Measurements from ENCODE around the gene NUTM2A. TPM values are rescaled to one million over a fixed set of nuclear protein-coding genes. Genes with fewer than 3 reads are reported as not detected.
"Not testable (repeated sequence)": the region's sequence is repeated elsewhere in the genome, so short reads cannot be mapped to it uniquely, and the experiment has no call there.

NUTM2A gene
- total and polyA plus RNA-seq, 9 of the 15 experiments (the other 6 are each of a cell fraction or from before 2014, with no cell fraction given), result 0.07 to 2.8 (median 0.83) TPM; not detected in 2

GRCh38 chr10:87280749-87281392, 55.6 kb downstream of the NUTM2A start:
- H3K79me2 ChIP-seq (ENCODE audit: control insufficient read depth, insufficient read depth, low read length); CTCF ChIA-PET (ENCODE audit: low intra/inter-chr PET ratio); H3K4me1 ChIP-seq (replicated peaks in 1 of 2; ENCODE audit: control insufficient read depth in 2 of 2, insufficient read depth in 2 of 2, low read length in 2 of 2); H4K20me1 ChIP-seq (replicated peaks; ENCODE audit: control insufficient read depth, insufficient read depth, low read length); FAIRE-seq; H3K9ac ChIP-seq (ENCODE audit: insufficient read depth in 1 of 2, low read depth in 2 of 2, low read length in 2 of 2); H2AFZ ChIP-seq (ENCODE audit: low read depth, low read length); intact Hi-C loops (cut with micrococcal nuclease); H3K27me3 ChIP-seq (ENCODE audit: control insufficient read depth in 2 of 2, insufficient read depth in 2 of 2, low read length in 2 of 2); in situ Hi-C loops (cut with MboI); POLR2A ChIA-PET; H3K9me1 ChIP-seq (ENCODE audit: control insufficient read depth, insufficient read depth, low read length); H3K4me3 ChIP-seq; DNase-seq (ENCODE audit: extremely low read depth in 1 of 4, low spot score in 3 of 4); H3K4me2 ChIP-seq (ENCODE audit: insufficient read depth, low read length); H3K9me3 ChIP-seq (replicated peaks; ENCODE audit: control insufficient read depth, insufficient read depth, low read depth, low read length); H3K36me3 ChIP-seq (ENCODE audit: control insufficient read depth, insufficient read depth, low read length); H3K27ac ChIP-seq (ENCODE audit: extremely low read depth, low read depth, low read length): not testable (repeated sequence)
- WGBS (ENCODE audit: insufficient coverage, low coverage, missing lambda C conversion rate), result no CpG with 5 or more reads among the region's 1 CpG
- peak; percentile 94 for ATAC-seq
- TSS peak; percentile 31 for BruUV-seq (replicated peaks)

Other genes starting within 250 kb of the NUTM2A start
- gene FAM25A, start 205.2 kb upstream of the NUTM2A start, total RNA-seq (2014; rRNA removed), result not detected in 2 replicates
- not detected in 2 replicates for gene FAM25A, start 205.2 kb upstream of the NUTM2A start, total RNA-seq (2014; rRNA removed; fragmentation: Illumina TruSeq; extraction: Trizol)
- not detected in 2 replicates for gene FAM25A, start 205.2 kb upstream of the NUTM2A start, total RNA-seq (2015; rRNA removed; fragmentation: Illumina TruSeq; extraction: Trizol)
- gene FAM25A, start 205.2 kb upstream of the NUTM2A start, total RNA-seq (2021), result not detected in 2 replicates
- gene FAM25A, start 205.2 kb upstream of the NUTM2A start, polyA plus RNA-seq (2011; rRNA removed), result not detected in 2 replicates
- gene FAM25A, start 205.2 kb upstream of the NUTM2A start, polyA plus RNA-seq (2014; fragmentation: Illumina TruSeq; extraction: Trizol), result not detected in 2 replicates
- not detected for gene FAM25A, start 205.2 kb upstream of the NUTM2A start, polyA plus RNA-seq (2014; fragmentation: Nextera tagmentation; extraction: Ambion mirVana)
- not detected in 2 replicates for gene FAM25A, start 205.2 kb upstream of the NUTM2A start, polyA plus RNA-seq (2014; rRNA removed)
- 70.9 and 77.8 TPM in 2 replicates for gene GLUD1, start 130.6 kb upstream of the NUTM2A start, total RNA-seq (2014; rRNA removed)
- gene GLUD1, start 130.6 kb upstream of the NUTM2A start, total RNA-seq (2014; rRNA removed; fragmentation: Illumina TruSeq; extraction: Trizol), result 92.0 and 103 TPM in 2 replicates
- gene GLUD1, start 130.6 kb upstream of the NUTM2A start, total RNA-seq (2015; rRNA removed; fragmentation: Illumina TruSeq; extraction: Trizol), result 77.2 and 84.2 TPM in 2 replicates
- 85.5 and 87.3 TPM in 2 replicates for gene GLUD1, start 130.6 kb upstream of the NUTM2A start, total RNA-seq (2021)
- 76.3 and 76.9 TPM in 2 replicates for gene GLUD1, start 130.6 kb upstream of the NUTM2A start, polyA plus RNA-seq (2011; rRNA removed)
- gene GLUD1, start 130.6 kb upstream of the NUTM2A start, polyA plus RNA-seq (2014; fragmentation: Illumina TruSeq; extraction: Trizol), result 74.5 and 78.1 TPM in 2 replicates
- 10 to 100 TPM; 21.9 to 24.2 TPM for gene GLUD1, start 130.6 kb upstream of the NUTM2A start, polyA plus RNA-seq (2014; fragmentation: Nextera tagmentation; extraction: Ambion mirVana)
- gene GLUD1, start 130.6 kb upstream of the NUTM2A start, polyA plus RNA-seq (2014; rRNA removed), result 51.2 and 53.0 TPM in 2 replicates
- gene SHLD2, start 130.2 kb upstream of the NUTM2A start, total RNA-seq (2014; rRNA removed), result 31.6 and 32.7 TPM in 2 replicates
- gene SHLD2, start 130.2 kb upstream of the NUTM2A start, total RNA-seq (2014; rRNA removed; fragmentation: Illumina TruSeq; extraction: Trizol), result 51.2 and 56.0 TPM in 2 replicates
- 46.7 and 50.8 TPM in 2 replicates for gene SHLD2, start 130.2 kb upstream of the NUTM2A start, total RNA-seq (2015; rRNA removed; fragmentation: Illumina TruSeq; extraction: Trizol)
- 33.6 and 37.3 TPM in 2 replicates for gene SHLD2, start 130.2 kb upstream of the NUTM2A start, total RNA-seq (2021)
- 29.1 and 39.4 TPM in 2 replicates for gene SHLD2, start 130.2 kb upstream of the NUTM2A start, polyA plus RNA-seq (2011; rRNA removed)
- gene SHLD2, start 130.2 kb upstream of the NUTM2A start, polyA plus RNA-seq (2014; fragmentation: Illumina TruSeq; extraction: Trizol), result 34.4 and 41.6 TPM in 2 replicates
- gene SHLD2, start 130.2 kb upstream of the NUTM2A start, polyA plus RNA-seq (2014; fragmentation: Nextera tagmentation; extraction: Ambion mirVana), result 10 to 100 TPM; 21.6 to 51.1 TPM
- 25.1 and 29.2 TPM in 2 replicates for gene SHLD2, start 130.2 kb upstream of the NUTM2A start, polyA plus RNA-seq (2014; rRNA removed)
- gene NUTM2D, start 132.3 kb downstream of the NUTM2A start, total RNA-seq (2014; rRNA removed), result 5.1 and 5.3 TPM in 2 replicates
- 3.0 and 3.5 TPM in 2 replicates for gene NUTM2D, start 132.3 kb downstream of the NUTM2A start, total RNA-seq (2014; rRNA removed; fragmentation: Illumina TruSeq; extraction: Trizol)
- gene NUTM2D, start 132.3 kb downstream of the NUTM2A start, total RNA-seq (2015; rRNA removed; fragmentation: Illumina TruSeq; extraction: Trizol), result 5.3 and 5.6 TPM in 2 replicates
- gene NUTM2D, start 132.3 kb downstream of the NUTM2A start, total RNA-seq (2021), result 8.6 and 9.6 TPM in 2 replicates
- gene NUTM2D, start 132.3 kb downstream of the NUTM2A start, polyA plus RNA-seq (2011; rRNA removed), result 2.8 and 2.9 TPM in 2 replicates
- 6.8 and 7.6 TPM in 2 replicates for gene NUTM2D, start 132.3 kb downstream of the NUTM2A start, polyA plus RNA-seq (2014; fragmentation: Illumina TruSeq; extraction: Trizol)
- gene NUTM2D, start 132.3 kb downstream of the NUTM2A start, polyA plus RNA-seq (2014; fragmentation: Nextera tagmentation; extraction: Ambion mirVana), result under 1 TPM; 0.01 TPM
- gene NUTM2D, start 132.3 kb downstream of the NUTM2A start, polyA plus RNA-seq (2014; rRNA removed), result 5.4 and 6.4 TPM in 2 replicates

Measured in K562 (cell line).